ENCODE results near the gene FGF14. TPM values are rescaled to one million over a fixed set of nuclear protein-coding genes. Genes with fewer than 3 reads are reported as not detected.

FGF14 gene
- total RNA-seq, 4 donors from 2014 or later = 0.12 to 3.5 (median 1.3) TPM

- no peak for DNase-seq (ENCODE audit: low spot score)
- no peak for TF ChIP-seq CTCF (IDR thresholded peaks at IDR 0.05)
- ATAC-seq (ENCODE audit: low FRiP score) = no peak
Measured at GRCh38 chr13:102169471-102170015, 232.3 kb downstream of the FGF14 start.

DNA sequence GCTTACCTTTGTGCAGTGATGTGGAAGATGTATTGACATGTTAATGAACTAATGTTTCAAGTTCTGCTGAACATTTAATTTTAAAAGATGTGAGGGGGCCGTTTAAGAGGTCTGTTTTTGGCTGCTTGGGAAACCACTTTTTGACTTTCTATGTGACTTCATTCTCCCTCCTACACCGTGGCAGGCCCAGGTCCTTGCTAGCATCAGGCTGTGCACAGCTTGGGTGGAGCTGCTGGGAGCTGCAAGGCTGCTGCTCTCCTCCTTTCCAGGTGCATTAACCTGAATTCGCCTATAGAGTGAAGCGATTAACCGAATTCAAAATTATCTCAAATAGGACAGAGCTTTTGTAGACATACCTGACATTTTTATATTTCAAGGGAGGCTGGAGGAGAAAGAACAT is 249.1 kb downstream of the FGF14 start:
- DNase-seq (ENCODE audit: low spot score) = no peak
- no peak for TF ChIP-seq CTCF (IDR thresholded peaks at IDR 0.05)
- ATAC-seq (ENCODE audit: low FRiP score) = no peak

DNA sequence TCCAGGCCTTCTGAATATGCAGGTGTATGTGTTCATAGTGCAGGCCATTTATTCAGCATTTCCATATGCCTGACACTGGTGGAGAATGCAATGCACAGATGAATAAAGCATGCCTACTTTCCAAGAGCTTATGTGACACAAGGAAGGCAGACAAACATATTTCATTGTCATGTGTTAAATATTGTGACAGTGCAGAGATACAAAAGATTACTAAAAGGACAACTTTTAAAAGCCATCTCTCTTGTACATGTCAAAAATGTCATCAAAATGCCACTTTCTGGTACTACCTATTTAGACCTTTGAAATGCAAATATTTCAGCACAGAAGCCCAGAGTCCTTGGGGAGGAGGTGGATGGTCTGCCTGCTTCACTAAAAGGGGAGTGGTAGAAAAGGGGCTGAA is 254.5 kb downstream of the FGF14 start:
- DNase-seq (ENCODE audit: low spot score) (no peak), ATAC-seq (ENCODE audit: low FRiP score) (no peak)
- no peak for TF ChIP-seq CTCF (IDR thresholded peaks at IDR 0.05)

DNA sequence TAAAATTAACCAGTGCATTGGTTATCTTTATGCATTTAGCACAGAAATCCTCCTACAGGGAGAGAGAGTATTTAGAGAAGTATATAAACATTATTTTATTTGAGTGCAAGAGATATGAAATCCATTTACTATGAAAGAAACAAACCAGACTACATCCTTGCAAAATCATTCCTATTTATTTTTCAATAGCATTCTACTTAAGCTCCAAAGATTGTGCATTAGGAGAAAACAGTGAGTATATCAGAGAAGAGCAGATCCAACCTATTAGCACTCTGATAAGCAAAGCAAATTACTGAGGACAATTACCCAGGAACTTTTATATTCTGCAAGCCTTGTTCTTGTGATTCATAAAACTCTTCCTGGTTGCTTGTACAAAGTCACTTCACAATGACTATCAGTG is 256.1 kb downstream of the FGF14 start:
- TF ChIP-seq CTCF (IDR thresholded peaks at IDR 0.05) = no peak
- DNase-seq (ENCODE audit: low spot score) (no peak), ATAC-seq (ENCODE audit: low FRiP score) (no peak)

DNA sequence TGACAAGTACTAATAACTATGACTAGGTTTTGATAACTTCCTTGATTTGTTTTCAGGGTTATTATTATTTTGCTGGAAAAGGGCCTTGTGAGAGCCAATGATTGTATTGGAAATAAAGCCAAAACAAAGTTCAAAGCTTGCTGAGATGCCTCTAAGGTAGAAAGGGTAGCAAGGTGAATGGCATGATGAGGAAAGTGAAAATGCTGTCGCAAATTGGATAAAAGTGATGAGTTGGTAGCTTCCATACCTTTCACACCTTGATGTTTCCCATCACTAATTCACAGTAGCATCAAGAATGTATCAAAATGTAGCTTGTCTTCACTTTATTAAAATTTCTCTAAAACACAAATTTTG is 259.4 kb downstream of the FGF14 start:
- DNase-seq (ENCODE audit: low spot score) (no peak), ATAC-seq (ENCODE audit: low FRiP score) (no peak)
- TF ChIP-seq CTCF (IDR thresholded peaks at IDR 0.05) = no peak

DNA sequence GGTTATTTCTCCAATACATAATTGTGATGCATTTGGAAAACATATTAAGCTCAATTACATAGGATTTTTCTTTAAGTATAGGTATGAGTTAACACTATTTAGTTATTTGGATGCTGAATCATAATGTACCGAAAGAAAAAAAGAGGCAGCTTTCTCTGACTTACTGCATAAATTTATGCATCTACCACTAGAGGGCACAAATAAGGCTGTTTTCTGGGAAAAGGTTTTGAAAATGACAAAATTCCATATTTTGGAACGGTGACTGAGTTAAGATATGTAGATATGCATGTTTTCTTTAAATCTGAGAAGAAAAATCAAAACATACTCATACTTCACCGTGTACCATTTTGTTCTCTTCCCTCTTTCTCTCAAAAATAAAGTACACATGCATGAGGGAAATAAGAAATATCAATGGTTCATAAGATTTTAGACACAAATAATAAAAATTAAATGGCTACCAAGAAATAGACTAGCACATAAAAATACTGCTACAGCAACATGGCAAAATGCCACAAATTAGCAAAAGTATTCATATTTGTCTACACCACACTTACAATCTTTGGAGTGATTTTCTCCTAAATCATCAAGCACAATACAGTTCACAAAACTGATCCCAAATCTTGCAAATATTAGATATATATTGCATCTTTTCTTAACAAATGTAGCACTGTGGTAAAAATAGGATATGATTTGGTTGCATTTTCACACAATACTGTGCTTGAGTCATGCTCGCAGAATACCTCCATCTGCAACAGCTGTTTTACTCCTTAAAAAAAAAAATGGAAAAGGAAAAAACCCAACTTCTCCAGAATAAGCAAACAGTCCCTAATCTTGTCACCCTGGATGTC is 260.0 kb downstream of the FGF14 start:
- TF ChIP-seq CTCF (IDR thresholded peaks at IDR 0.05) = no peak
- no peak for DNase-seq (ENCODE audit: low spot score)
- no peak for ATAC-seq (ENCODE audit: low FRiP score)

GRCh38 chr13:102139626-102140025 is 262.2 kb downstream of the FGF14 start:
- no peak for TF ChIP-seq CTCF (IDR thresholded peaks at IDR 0.05)
- no peak for DNase-seq (ENCODE audit: low spot score)
- no peak for ATAC-seq (ENCODE audit: low FRiP score)

Data from omental fat pad (tissue), 4 donors.